HepG2 (cell line): Measurements from ENCODE around the gene SNCA.

ENCODE experiments used
- CREM ChIP-seq, 2 experiments: sonication (generic) in 1 of 2; formaldehyde crosslinking in 1 of 2; IDR thresholded peaks; 2 replicates each; pipeline versions ENCODE4 v1.4.0 to v1.6.1; 2016 to 2020; ENCODE audit warnings: antibody characterized with exemption in 1 of 2, mild to moderate bottlenecking in 1 of 2, missing genetic modification reagents in 1 of 2
- HOXA7 ChIP-seq: sonication (generic); formaldehyde crosslinking; IDR thresholded peaks from 2 replicates; pipeline ENCODE4 v1.8.1; 2022; ENCODE audit warnings: mild to moderate bottlenecking, missing genetic modification reagents, moderate library complexity
- KMT2B ChIP-seq: IDR thresholded peaks from 2 replicates; pipeline ENCODE4 v1.6.1; 2016; ENCODE audit warnings: missing genetic modification reagents, missing compliant biosample characterization
- MXI1 ChIP-seq: IDR thresholded peaks from 3 replicates; pipeline ENCODE4 v1.6.1; 2012; ENCODE audit warnings: low read depth, low read length, inconsistent platforms, borderline replicate concordance
- POLR2A ChIP-seq, 2 experiments: IDR thresholded peaks; 2 replicates each; pipeline ENCODE4 v1.6.1; 2011; ENCODE audit warnings: low read depth in 2 of 2, low read length in 2 of 2, mild to moderate bottlenecking in 1 of 2, moderate library complexity in 1 of 2; ENCODE audit not compliant: insufficient read depth in 1 of 2
- RAD21 ChIP-seq: fragments of 450-650 bp; formaldehyde crosslinking; IDR thresholded peaks from 2 replicates; pipeline ENCODE4 v1.5.0; 2020; ENCODE audit warnings: mild to moderate bottlenecking
- TCF12 ChIP-seq, 2 experiments: fragments of 450-650 bp in 1 of 2; sonication (generic) in 1 of 2; formaldehyde crosslinking in 1 of 2; IDR thresholded peaks; 2 replicates each; pipeline versions ENCODE4 v1.6.1 to v1.8.0; 2017 to 2022; ENCODE audit warnings: antibody characterized with exemption in 1 of 2, mild to moderate bottlenecking in 1 of 2, missing genetic modification reagents in 1 of 2, moderate library complexity in 1 of 2
- TF ChIP-seq, protein P1 (sequence below): sonication (generic); formaldehyde crosslinking; IDR thresholded peaks from 2 replicates; pipeline ENCODE4 v1.5.0; 2020; ENCODE audit warnings: mild to moderate bottlenecking, missing genetic modification reagents, moderate library complexity
- TF ChIP-seq, protein P2 (sequence below): IDR thresholded peaks from 2 replicates; pipeline ENCODE4 v1.6.1; 2012; ENCODE audit warnings: inconsistent platforms
- TF ChIP-seq, protein P3 (sequence below): sonication (generic); formaldehyde crosslinking; IDR thresholded peaks from 2 replicates; pipeline ENCODE4 v1.5.0; 2020; ENCODE audit warnings: missing genetic modification reagents, mild to moderate bottlenecking, borderline replicate concordance

DNA sequence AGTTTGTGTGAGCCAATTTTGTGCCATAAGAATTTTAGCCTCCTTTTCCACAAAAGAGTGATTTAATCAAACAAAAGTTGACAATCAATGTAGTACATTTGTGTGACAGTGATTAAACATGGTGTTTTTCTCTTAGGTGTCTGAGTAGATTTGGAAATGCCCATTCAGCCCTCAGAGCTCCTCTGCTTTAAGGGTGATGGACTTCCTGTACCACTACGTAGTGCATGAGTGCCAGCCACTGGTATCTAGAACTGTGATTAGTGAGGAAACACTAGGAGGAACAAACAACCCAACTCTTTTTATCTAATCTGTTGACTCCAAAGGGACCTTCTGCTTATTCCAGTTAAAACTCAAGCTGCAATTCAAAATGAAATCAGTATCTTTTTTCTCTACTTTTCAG is 151.7 kb downstream of the SNCA start:
- TF ChIP-seq, protein P1, sequence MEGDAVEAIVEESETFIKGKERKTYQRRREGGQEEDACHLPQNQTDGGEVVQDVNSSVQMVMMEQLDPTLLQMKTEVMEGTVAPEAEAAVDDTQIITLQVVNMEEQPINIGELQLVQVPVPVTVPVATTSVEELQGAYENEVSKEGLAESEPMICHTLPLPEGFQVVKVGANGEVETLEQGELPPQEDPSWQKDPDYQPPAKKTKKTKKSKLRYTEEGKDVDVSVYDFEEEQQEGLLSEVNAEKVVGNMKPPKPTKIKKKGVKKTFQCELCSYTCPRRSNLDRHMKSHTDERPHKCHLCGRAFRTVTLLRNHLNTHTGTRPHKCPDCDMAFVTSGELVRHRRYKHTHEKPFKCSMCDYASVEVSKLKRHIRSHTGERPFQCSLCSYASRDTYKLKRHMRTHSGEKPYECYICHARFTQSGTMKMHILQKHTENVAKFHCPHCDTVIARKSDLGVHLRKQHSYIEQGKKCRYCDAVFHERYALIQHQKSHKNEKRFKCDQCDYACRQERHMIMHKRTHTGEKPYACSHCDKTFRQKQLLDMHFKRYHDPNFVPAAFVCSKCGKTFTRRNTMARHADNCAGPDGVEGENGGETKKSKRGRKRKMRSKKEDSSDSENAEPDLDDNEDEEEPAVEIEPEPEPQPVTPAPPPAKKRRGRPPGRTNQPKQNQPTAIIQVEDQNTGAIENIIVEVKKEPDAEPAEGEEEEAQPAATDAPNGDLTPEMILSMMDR (CRISPR knock-in tag): no peak
- TF ChIP-seq, protein P2, sequence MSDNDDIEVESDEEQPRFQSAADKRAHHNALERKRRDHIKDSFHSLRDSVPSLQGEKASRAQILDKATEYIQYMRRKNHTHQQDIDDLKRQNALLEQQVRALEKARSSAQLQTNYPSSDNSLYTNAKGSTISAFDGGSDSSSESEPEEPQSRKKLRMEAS: no peak
- TF ChIP-seq HOXA7 (CRISPR knock-in tag): no peak
- no peak for TF ChIP-seq CREM (IDR thresholded peaks at IDR 0.05)
- TF ChIP-seq CREM (CRISPR knock-in tag; IDR thresholded peaks at IDR 0.05): no peak
- TF ChIP-seq, protein P3, sequence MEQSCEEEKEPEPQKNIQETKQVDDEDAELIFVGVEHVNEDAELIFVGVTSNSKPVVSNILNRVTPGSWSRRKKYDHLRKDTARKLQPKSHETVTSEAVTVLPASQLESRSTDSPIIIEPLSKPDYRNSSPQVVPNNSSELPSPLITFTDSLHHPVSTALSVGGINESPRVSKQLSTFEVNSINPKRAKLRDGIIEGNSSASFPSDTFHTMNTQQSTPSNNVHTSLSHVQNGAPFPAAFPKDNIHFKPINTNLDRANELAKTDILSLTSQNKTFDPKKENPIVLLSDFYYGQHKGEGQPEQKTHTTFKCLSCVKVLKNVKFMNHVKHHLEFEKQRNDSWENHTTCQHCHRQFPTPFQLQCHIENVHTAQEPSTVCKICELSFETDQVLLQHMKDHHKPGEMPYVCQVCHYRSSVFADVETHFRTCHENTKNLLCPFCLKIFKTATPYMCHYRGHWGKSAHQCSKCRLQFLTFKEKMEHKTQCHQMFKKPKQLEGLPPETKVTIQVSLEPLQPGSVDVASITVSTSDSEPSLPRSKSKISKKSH: no peak
- TF ChIP-seq KMT2B (CRISPR knock-in tag): no peak
- TF ChIP-seq RAD21: no peak
- TF ChIP-seq TCF12 (IDR thresholded peaks at IDR 0.05): no peak
- TF ChIP-seq TCF12 (CRISPR knock-in tag; IDR thresholded peaks at IDR 0.05): no peak
- no peak for TF ChIP-seq MXI1
- TF ChIP-seq POLR2A (IDR thresholded peaks at IDR 0.05; ENCODE audit: insufficient read depth in 1 of 2, low read depth in 2 of 2, low read length in 2 of 2): no peak
